HepG2 (cell line): ENCODE data around the gene FBXO24. TPM values are rescaled to one million over a fixed set of nuclear protein-coding genes. Genes with fewer than 3 reads are reported as not detected.
A peak's percentile ranks its signal among the peaks of the same experiment; 100 is the strongest.

ENCODE experiments used
- DR1 ChIP-seq: sonication (generic); formaldehyde crosslinking; IDR thresholded peaks from 2 replicates; pipeline ENCODE4 v1.8.0; 2021; ENCODE audit warnings: mild to moderate bottlenecking, missing genetic modification reagents, inconsistent platforms
- EEA1 ChIP-seq: sonication (generic); formaldehyde crosslinking; IDR thresholded peaks from 2 replicates; pipeline ENCODE4 v1.5.1; 2020; ENCODE audit warnings: mild to moderate bottlenecking, missing genetic modification reagents, borderline replicate concordance
- FOXP1 ChIP-seq, 2 experiments: fragments of 450-650 bp in 1 of 2; IDR thresholded peaks; 2 replicates each; pipeline ENCODE4 v1.6.1; 2017 to 2018; ENCODE audit warnings: antibody characterized with exemption in 1 of 2
- PITX1 ChIP-seq: sonication (generic); formaldehyde crosslinking; IDR thresholded peaks from 2 replicates; pipeline ENCODE4 v1.5.1; 2020; ENCODE audit warnings: mild to moderate bottlenecking, missing genetic modification reagents
- RBFOX2 ChIP-seq: fragments of 200-400 bp; formaldehyde crosslinking; IDR thresholded peaks from 2 replicates; pipeline ENCODE4 v1.6.1; 2017; ENCODE audit warnings: low read depth, mild to moderate bottlenecking, low read length
- SSRP1 ChIP-seq: IDR thresholded peaks from 2 replicates; pipeline ENCODE4 v1.6.1; 2016; ENCODE audit warnings: control low read depth
- THAP9 ChIP-seq: sonication (generic); formaldehyde crosslinking; IDR thresholded peaks from 2 replicates; pipeline ENCODE4; 2020; ENCODE audit warnings: missing genetic modification reagents, mild to moderate bottlenecking, borderline replicate concordance
- TRIM24 ChIP-seq: sonication (generic); formaldehyde crosslinking; IDR thresholded peaks from 2 replicates; pipeline ENCODE4 v1.8.0; 2022; ENCODE audit warnings: mild to moderate bottlenecking, missing genetic modification reagents
- ZBTB33 ChIP-seq: sonication (generic); formaldehyde crosslinking; IDR thresholded peaks from 2 replicates; pipeline ENCODE4 v1.4.0; 2020; ENCODE audit warnings: missing genetic modification reagents
- ZBTB38 ChIP-seq: sonication (generic); formaldehyde crosslinking; IDR thresholded peaks from 2 replicates; pipeline ENCODE4 v1.5.1; 2020; ENCODE audit warnings: mild to moderate bottlenecking, missing genetic modification reagents
- ZFY ChIP-seq: sonication (generic); formaldehyde crosslinking; IDR thresholded peaks from 2 replicates; pipeline ENCODE4 v1.4.0; 2020; ENCODE audit warnings: missing genetic modification reagents
- ZNF143 ChIP-seq: sonication (generic); formaldehyde crosslinking; IDR thresholded peaks from 2 replicates; pipeline ENCODE4 v1.4.0; 2020; ENCODE audit warnings: missing genetic modification reagents
- ZNF687 ChIP-seq: sonication (generic); formaldehyde crosslinking; IDR thresholded peaks from 2 replicates; pipeline ENCODE4 v1.5.1; 2020; ENCODE audit warnings: mild to moderate bottlenecking, missing genetic modification reagents, moderate library complexity
- polyA plus RNA-seq, 8 experiments: library from polyadenylated mRNA; depleted of rRNA in 3 of 8; stranded (reverse) in 7 of 8; unstranded in 1 of 8; fragments of >200 nt; fragmentation: Illumina TruSeq in 4 of 8; extraction: Trizol in 4 of 8; gene quantifications; 2 replicates each; pipeline versions ENCODE4 v1.2.1 to v1.2.3, GENCODE V29; 2011 to 2016; ENCODE audit warnings: low read depth in 4 of 8, missing spikeins in 1 of 8, mixed read lengths in 1 of 8; ENCODE audit not compliant: insufficient read depth in 1 of 8
- total RNA-seq, 5 experiments: library from RNA; depleted of rRNA; stranded (reverse); fragments of >200 nt; fragmentation: Illumina TruSeq; extraction: Trizol; gene quantifications; 2 replicates each; pipeline ENCODE4 v1.2.3, GENCODE V29; 2016; ENCODE audit warnings: low read depth in 1 of 5

Gene FBXO24
- total and polyA plus RNA-seq, 2 of the 13 experiments (the other 11 are each of a cell fraction or from before 2014, with no cell fraction given): 0.20 to 0.55 TPM

- TF ChIP-seq DR1 (CRISPR knock-in tag) (no peak), TRIM24 (no peak), ZFY (CRISPR knock-in tag) (no peak), FOXP1 (IDR thresholded peaks at IDR 0.05) (no peak), FOXP1 (CRISPR knock-in tag; IDR thresholded peaks at IDR 0.05) (no peak), SSRP1 (peak; percentile 46; the same call in 1 of the 2 replicates), RBFOX2 (peak; percentile 72), PITX1 (no peak), ZNF687 (CRISPR knock-in tag) (peak; percentile 26; the same call in 1 of the 2 replicates), EEA1 (no peak), ZBTB33 (0 out of 2 replicates have a peak, but pooled peaks have one; percentile 13), ZNF143 (no peak), THAP9 (CRISPR knock-in tag) (0 out of 2 replicates have a peak, but pooled peaks have one; percentile 6), ZBTB38 (CRISPR knock-in tag) (peak; percentile 18; the same call in 1 of the 2 replicates)
These were observed 23.7 kb upstream of the FBXO24 start (continued) for GRCh38 chr7:100562195-100563099.
